ENCODE data around the gene UPK3BL1.
"Not testable (repeated sequence)": the region's sequence is repeated elsewhere in the genome, so short reads cannot be mapped to it uniquely, and the experiment has no call there.

- TF ChIP-seq EZH2phosphoT487 (IDR thresholded peaks at IDR 0.05; ENCODE audit: low read depth, severe bottlenecking, unreplicated experiment); CTCF (IDR thresholded peaks at IDR 0.05; ENCODE audit: poor library complexity); EZH2 (IDR thresholded peaks at IDR 0.05; ENCODE audit: borderline replicate concordance): not testable (repeated sequence)
These were observed 48.8 kb downstream of the UPK3BL1 start for GRCh38 chr7:102593637-102594334.

All from hepatocyte (in vitro differentiated cells).